GM12891 (cell line): Measurements from ENCODE around the gene AGAP9.
"Not testable (repeated sequence)": the region's sequence is repeated elsewhere in the genome, so short reads cannot be mapped to it uniquely, and the experiment has no call there.

ENCODE experiments used
- PAX5 ChIP-seq: IDR thresholded peaks from 2 replicates; pipeline ENCODE4 v1.6.1; 2011; ENCODE audit warnings: low read length, moderate library complexity, mild to moderate bottlenecking; ENCODE audit not compliant: insufficient read depth, severe bottlenecking
- POLR2A ChIP-seq: IDR thresholded peaks from 2 replicates; pipeline ENCODE4 v1.6.1; 2011; ENCODE audit warnings: low read depth, low read length, control low read depth
- POLR2AphosphoS5 ChIP-seq: IDR thresholded peaks from 2 replicates; pipeline ENCODE4 v1.6.1; 2011; ENCODE audit warnings: low read depth, low read length, control low read depth
- POU2F2 ChIP-seq: IDR thresholded peaks from 2 replicates; pipeline ENCODE4 v1.6.1; 2011; ENCODE audit warnings: low read depth, mild to moderate bottlenecking, control low read depth, low read length, moderate library complexity
- SPI1 ChIP-seq: IDR thresholded peaks from 2 replicates; pipeline ENCODE4 v1.6.1; 2011; ENCODE audit warnings: low read depth, low read length, control low read depth

- TF ChIP-seq POLR2A, SPI1, POLR2AphosphoS5, PAX5, POU2F2: not testable (repeated sequence)
These were observed 38.7 kb downstream of the AGAP9 start for GRCh38 chr10:47484786-47485185.
